Pulmonary artery endothelial cell (primary cell): ENCODE measurements around the gene PXN. TPM values are rescaled to one million over a fixed set of nuclear protein-coding genes. Genes with fewer than 3 reads are reported as not detected.
A peak's percentile ranks its signal among the peaks of the same experiment; 100 is the strongest.

ENCODE experiments used
- DNase-seq: peaks from one replicate; pipeline ENCODE4 v3.0.0-alpha.2; 2011; ENCODE audit warnings: low read depth, low spot score
- total RNA-seq: library from RNA; depleted of rRNA; stranded (reverse); fragments of >200 nt; gene quantifications from 2 replicates; pipeline ENCODE4 v1.2.3, GENCODE V29; 2014

PXN gene
- 64.1 and 64.8 TPM in 2 replicates for total RNA-seq

DNA sequence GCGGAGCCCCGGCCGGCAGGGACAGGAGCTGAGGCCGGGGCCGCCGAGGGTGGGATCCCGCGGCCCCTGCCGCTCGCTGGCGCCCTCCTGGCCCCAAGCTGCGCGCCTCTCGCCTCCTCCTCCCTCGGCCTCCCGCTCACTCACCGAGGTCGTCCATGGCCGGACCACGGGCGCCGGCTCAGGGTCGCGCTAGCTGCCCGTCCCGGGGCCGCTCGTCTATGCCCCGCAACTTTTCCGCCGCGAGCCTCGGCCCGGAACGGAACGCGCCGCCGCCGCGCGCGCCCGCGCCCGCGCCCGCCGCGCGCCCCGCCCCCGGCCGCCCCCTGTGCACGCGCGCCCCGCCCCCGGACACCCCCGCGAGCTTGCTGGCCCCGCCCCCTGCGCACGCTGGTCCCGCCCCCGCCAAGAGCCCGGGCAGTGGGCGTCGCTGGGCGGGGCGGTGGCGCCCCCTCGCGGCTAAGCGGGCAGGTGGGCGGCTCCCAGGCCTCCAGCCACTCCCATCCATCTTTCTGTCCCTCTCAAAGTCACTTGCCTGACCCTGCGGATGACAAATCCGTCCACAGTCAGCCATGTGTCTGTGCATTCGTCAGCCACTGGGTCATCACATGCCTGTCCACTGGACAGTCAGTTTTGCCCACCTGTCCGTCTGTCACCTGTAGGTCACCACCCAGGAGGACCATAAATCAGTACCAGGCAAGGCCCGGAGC, at the start of gene PXN:
Gene PXN, minus strand, starts transcription at position 258 of the 707 bp plus-strand sequence. Its CDS starts 101 bp downstream, at position 157.
- DNase-seq = peak; percentile 46

DNA sequence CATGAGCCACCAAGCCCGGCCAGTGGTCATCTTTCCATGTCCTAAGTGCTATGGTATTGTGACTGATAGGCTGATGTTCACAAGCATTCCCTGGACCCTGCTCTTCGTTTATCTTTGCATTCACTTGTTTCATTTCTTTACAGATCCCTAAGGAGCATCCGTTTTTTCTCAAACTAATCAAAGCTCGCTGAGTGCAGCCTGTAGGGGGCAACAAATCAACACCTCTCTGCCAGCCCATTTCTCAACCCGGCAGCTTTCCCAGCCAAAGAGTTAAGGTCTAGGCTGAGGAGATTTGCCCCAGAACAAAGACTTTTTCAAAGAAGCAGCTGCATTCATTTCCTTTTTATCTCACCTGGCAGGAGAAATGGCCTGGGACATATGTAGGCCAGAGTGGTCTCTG, 48.7 kb upstream of the PXN start:
- DNase-seq = no peak

DNA sequence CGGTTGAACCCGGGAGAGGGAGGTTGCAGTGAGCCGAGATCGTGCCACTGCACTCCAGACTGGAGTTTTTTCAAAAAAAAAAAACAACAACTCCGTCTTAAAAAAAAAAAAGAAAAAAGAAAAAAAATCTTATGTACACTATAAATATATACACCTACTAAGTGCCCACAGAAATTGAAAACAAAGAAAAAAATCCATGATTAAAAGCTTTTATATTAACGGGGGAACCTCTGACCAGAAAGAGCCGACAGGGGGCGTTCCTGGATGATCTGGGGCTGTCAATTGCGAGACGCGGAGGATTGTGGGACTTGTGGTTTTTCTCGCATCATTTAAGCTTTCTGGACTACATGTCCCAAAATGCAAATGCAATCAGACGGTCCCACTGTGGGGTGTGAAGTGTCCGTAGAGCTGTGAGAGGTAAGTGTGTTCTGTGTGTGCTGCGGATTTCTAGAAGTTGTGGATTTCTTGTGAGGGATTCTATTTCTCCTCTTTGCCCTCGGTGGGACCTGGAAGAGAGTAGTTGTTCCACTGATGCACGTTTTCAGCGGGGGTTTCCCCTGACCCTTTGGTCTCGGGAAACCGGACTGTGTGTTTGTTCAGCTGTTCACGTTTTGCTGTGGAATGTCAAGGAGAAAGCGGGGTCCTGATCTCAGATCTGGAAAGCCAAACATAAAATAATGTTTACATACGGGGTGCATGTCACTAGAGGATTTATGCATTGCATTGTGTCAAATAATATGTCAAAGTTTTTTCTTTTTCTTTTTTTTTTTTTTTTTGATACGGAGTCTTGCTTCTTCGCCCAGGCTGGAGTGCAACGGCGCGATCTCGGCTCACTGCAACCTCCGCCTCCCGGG, 36.7 kb upstream of the PXN start, which contains the start of gene SIRT4:
Gene SIRT4, plus strand, starts transcription at position 360 of the 854 bp plus-strand sequence. CDS start 1,241 bp downstream, outside the sequence.
- DNase-seq = peak; percentile 85

DNA sequence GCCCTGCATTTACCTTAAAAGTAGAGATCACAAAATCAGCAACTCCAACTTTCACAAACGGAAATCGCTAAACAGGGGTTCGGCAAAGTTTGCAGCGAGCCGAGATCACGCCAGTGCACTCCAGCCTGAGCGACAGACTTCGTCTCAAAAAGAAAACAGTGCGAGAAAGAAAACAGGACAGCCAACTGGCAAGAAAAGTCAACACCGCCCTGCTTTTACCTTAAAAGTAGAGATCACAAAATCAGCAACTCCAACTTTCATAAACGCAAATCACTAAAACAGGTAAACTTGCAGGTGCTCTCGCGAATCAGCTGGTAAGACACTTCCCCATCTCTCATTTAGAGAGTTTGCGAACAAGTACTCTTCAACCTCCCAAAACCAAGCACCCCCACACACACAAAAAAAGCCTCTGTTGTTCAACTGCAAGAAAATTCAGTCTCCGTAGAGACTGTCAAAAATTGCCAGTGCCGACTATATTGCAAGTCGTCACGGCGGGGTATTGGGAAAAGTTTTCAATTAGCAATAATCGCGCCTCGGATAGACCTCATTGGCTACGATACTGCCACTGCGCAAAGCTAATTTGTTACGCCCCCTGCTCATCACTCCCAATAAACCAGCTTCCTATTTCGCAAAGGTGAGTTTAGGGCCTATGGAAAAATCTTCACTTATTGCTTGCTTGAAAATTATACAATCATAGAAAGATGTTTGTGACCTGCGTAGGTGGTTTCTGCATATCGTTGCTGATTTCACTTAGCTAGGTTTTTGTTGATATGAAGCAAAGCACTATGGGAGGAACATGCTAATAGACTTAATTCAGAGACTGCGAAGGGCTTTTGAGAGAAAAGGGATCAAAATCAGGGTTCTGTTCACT, 27.4 kb upstream of the PXN start, which contains the start of gene RNU4-1:
Gene RNU4-1, minus strand, starts transcription at position 577 of the 871 bp plus-strand sequence.
- peak; percentile 69 for DNase-seq

DNA sequence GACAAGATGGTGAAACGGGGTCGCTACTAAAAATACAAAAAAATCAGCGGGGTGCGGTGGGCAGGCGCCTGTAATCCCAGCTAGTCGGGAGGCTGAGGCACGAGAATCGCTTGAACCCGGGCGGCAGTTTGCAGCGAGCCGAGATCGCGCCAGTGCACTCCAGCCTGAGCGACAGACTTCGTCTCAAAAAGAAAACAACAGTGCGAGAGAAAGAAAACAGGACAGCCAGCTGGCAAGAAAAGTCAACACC, 26.8 kb upstream of the PXN start:
- no peak for DNase-seq

DNA sequence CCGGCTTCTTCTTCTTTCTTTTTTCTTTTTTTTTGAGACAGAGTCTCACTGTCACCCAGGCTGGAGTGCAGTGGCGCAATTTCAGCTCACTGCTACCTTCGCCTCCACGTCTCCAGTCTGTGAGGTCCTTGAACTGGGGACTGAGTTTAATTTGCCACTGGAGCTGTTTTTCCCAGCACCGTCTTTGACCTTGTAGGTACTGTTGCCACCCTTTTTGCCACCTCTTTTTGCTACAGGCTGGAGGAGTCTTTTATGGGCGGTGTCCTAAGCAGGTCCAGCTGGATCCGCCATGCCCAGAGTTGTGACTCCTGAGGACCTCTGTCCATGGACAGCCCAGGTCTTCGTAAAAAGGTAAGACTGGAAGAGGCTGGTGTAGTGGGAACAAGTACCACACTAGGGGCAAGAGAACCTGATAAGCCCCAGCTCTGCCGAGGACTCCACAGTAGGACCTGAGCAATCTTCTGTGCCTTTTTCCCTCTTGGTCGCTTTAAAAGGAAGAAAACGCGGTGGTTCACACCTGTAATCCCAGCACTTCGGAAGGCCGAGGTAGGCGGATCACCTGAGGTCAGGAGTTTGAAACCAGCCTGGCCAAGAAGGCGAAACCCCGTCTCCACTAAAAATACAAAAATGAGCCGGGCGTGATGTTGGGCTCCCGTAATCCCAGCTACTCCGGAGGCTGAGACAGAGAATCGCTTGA, 25.2 kb upstream of the PXN start:
- no peak for DNase-seq

DNA sequence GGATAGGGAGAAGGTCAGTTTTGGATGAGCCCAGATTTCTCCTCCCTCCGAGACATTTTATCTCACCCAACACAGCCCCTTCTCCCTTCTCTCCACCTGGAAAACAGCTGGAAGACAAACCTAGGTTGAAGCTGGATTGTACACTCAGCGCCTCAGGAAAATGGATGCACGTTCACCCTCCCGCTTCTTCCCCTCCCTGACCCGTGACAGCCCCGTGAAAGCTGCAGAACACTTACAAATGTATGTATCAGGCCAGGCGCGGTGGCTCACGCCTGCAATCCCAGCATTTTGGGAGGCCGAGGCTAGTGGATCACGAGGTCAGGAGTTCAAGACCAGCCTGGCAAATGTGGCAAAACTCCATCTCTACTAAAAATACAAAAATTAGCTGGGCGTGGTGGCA, 22.0 kb upstream of the PXN start:
- no peak for DNase-seq

DNA sequence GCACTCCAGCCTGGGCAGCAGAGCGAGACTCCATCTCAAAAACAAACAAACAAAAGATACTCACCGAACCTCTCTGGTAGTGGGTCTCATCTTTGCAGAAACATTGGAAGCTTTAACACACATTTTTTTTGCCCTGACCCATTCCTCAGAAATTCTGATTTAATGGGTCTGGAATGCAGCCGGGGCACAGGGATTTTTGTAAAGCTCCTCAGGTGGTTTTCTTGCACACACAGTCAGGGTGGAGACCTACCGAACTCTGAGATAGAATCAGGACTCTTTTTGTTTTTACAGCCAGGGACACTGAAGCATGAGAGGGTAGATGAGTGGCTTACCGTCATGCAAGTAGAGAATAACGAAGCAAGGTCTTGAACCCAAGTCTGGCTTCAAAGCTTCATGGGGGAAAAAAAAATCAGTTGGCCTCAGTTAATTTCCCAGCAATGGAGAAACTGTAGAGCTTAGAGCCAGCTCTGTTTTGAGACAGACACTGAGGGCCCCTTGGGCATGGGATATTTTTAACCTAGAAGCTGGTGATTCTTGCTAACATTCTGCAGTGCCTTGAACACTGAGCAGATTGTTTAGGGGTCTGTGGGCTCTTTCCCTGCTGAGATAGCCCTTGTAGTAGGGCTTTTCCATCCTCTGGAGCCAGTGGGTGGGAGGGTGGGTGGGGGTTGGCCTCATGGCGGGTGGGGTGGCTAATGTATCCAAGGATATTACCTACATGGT, 21.4 kb upstream of the PXN start:
- no peak for DNase-seq

DNA sequence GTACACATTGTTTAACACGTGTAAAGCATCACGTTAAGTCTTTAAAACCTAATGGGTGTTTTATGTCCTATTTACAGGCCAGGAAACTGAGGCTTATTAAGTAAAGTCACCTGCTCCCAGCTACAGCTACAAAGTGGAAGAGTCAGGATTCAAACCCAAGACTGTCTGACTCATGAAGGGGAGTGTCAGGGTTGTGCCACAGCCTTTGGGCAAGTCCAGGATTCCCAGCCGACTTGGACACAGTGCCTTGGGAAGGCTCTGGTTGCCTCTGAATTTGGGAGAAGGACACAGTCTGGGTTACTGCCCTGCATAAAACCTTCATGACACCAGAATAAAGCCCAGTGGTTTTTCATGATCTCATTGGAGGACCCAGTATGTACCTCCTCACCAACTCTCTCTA, 18.9 kb upstream of the PXN start:
- DNase-seq = no peak

DNA sequence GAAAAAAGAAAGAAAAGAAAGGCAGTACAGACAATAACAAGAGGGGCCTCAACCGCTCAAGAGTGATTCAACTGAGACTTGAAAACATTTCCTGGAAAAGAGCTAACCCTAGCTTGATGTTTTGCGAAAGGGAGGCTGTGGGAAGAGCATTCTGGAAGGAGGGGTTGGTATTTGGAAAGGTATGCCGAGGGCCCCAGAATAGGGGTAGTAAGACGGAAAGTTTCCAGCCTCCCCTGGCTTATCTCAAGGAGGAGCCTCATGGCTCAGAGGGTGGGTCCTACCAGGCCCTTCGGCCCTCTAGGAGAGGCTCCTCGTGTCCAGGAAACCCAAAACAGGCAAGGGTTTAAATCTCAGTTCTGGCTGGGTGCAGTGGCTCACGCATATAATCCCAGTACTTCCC, 17.8 kb upstream of the PXN start:
- DNase-seq = no peak

DNA sequence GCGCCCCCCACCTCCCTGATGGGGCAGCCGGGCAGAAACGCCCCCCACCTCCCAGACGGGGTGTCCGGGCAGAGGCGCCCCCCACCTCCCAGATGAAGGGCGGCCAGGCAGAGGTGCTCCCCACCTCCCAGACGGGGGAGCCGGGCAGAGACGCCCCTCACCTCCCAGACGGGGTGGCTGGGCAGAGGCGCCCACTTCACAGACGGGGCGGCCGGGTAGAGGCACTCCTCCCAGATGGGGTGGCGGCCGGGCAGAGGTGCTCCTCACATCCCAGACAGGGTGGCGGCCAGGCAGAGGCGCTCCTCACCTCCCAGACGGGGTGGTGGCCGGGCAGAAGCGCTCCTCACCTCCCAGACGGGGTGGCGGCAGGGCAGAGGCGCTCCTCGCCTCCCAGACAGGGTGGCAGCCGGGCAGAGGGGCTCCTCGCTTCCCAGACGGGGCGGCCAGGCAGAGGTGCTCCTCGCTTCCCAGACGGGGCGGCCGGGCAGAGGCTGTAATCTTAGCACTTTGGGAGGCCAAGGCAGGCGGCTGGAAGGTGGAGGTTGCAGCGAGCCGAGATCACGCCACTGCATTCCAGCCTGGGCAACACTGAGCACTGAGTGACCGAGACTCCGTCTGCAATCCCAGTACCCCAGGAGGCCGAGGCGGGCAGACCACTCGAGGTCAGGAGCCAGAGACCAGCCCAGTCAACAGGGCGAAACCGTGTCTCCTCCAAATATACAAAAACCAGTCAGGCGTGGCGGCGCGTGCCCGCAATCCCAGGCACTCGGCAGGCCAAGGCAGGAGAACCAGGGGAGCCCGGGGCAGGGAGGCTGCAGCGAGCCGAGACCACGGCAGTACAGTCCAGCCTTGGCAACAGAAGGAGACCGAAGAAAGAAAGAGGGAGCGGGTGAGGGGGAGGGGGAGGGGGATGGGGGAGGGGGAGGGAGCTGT, 12.9 kb upstream of the PXN start:
- DNase-seq = no peak

DNA sequence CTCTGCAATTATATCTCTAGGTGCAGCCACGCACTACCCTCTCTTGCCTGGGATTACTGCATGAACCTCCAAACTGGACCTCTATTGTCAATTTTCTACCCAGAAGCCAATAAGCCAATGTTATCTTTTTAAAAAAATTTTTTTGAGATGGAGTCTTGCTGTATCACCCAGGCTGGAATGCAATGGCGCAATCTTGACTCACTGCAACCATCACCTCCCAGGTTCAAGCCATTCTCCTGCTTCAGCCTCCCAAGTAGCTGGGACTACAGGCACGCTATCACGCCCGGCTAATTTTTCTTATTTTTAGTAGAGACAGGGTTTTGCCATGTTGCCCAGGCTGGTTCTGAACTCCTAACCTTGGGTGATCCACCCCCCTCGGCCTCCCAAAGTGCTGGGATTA, 11.2 kb upstream of the PXN start:
- no peak for DNase-seq

DNA sequence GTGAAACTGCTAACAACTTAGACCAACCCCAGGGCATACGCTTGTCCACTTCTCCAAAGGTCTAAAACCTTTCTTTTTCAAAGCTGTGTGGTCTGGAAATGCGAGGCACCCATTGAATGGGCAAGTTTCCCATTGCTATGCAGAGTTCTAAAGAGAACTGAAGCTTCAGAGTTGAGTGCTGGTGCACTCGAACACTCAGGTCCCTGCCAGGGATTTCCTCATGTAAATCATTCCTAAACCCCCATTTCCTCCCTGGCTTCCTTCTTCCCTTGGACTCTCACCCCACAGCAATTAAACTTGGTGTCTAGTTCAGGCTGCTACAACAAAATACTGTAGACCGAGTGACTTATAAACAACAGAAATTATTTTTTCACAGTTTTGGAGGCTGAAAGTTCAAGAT, 2.2 kb upstream of the PXN start:
- DNase-seq = no peak

DNA sequence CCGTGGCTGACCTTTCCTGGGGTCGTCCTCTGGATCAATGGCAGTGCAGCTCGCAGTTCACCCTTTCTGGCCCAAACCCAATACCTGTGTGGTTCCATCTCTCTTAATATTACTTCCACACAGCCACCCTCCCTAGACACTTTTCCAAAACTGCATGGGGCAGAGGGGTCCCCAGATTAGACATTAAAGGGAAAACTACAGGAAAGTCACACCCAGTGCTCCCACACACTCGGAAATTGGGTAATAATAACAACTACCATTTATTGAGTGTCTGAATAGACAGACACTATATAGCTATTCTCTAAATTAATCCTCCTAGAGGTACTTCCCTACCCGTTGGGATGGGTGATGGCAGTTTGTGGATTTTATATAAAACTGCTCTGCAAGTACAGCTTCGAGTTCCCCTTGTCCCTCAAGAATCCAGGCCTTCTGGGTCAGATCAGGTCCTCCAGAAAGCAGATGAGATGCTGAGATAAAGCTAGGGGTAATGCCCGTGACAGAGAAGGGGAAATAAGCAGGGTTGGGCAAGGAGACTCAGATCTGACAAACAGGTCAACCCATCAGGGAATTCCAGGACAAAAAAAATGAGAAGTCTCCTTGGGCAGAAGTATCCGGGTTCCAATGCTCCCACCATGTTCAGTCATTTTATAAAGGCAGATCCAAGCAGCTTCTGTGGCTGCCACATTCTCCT, 795 bp upstream of the PXN start:
- DNase-seq = no peak

DNA sequence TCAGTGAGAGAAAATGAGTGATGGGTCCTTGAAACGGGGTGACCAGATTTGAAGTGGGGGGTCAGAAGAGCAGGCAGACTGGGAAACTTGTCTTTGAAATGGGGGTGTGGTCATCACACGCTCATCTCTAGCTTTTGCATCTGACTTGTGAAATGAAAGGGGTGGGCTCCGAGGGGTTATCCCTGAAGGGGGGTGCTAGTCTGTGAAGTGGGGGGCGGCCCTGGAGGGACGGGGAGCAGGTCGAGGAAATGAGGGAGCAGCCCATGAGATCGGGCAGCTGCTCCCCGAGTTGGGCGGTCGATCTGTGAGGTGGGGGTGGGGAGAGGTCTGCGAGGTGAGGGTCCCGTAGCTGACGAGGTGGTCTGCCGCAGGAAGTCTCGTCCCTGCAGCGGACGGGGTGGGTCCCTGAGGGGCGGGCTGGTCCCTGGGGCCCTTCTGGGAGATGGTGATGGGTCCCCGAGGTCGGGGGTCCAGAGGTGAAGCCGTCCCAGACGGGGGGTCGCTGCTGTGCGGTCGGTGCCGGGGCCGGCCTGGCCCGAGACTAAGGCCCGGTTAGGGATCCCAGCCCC, 542 bp downstream of the PXN start:
- DNase-seq = no peak

DNA sequence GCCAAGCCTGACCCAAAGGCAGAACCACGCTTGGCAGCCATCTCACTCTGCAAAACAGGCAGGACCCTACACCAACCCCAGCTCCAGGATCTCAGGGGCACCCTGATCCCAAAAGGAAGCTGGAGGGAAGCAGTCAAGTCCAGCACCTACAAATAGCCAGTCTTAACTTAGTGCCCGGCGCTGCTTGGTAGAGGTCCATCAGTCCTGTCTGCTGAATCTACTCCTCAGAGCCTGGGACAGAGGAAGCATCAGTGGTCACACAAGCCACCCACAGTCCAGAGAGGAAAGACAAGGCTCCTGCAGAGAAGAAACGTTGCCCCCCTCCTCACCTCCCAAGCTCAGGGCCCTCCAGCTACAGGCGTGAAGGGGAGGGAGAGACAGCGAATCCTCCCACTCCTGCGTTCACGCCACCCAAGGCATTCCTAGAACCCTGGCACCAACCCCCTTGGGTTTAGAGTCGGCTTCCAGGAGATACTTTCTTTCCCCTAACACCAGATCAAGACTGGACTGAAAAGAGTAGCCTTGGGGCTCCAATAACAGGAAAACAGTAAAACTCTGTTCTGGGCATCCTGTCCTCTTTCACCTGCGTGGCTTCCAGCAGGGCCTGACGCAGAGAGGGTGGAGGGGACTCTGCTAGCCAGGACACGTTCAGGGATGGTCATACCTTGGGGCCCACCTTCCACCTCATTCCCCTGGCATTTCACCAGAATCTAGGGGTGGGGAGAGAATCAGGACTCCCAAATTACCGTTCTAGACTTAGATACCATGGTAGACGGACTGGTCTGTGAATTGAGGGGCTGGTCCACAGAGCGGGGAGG, 1.2 kb downstream of the PXN start:
- no peak for DNase-seq

DNA sequence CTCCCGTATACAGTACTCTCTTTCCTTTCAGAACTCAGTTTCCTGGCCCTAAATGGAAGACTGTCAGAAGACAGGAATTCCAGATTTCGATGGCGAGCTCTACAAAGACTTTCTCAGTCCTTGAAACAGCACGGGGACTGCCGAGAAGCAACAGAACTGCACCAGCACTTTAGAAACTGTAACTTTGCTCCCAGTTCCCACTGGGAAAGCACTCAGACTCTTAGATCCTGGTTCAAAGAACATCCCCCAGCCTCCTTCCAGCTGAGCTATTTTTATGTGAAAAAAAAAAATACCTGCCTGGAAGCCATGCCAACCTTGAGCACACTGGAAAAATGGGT, 1.8 kb downstream of the PXN start:
- no peak for DNase-seq
